Pancreas (tissue), 10 donors: ENCODE data around the gene FAM9C. TPM values are rescaled to one million over a fixed set of nuclear protein-coding genes. Genes with fewer than 3 reads are reported as not detected.

Experiments
- ATAC-seq, 4 donors: fragments of 200-7000 bp; cut with Tn5 transposase; one replicate each; pipeline versions ENCODE4 v1.8.0 to v1.9.1; 2020; ENCODE audit warnings: mild to moderate bottlenecking in 4 of 4, moderate library complexity in 4 of 4
- DNase-seq, 6 donors: peaks; one replicate each; pipeline ENCODE4 v3.0.0-alpha.2; 2020
- FAIRE-seq: peaks from 2 replicates; lab custom pipeline; 2012; peaks lifted over from hg19 to GRCh38; lab: Jason Lieb, UNC
- H3K27ac ChIP-seq, 4 donors: fragments of 200-600 bp; sonication (generic); 1 replicate in 3 of 4; 2 replicates in 1 of 4; pipeline versions ENCODE4 v1.5.0 to v1.8.0; 2020
- H3K27me3 ChIP-seq, 4 donors: fragments of 200-600 bp; one replicate each; pipeline ENCODE4 v1.8.0; 2021
- H3K36me3 ChIP-seq, 3 donors: fragments of 200-600 bp; sonication (generic) in 1 of 3; one replicate each; pipeline versions ENCODE4 v1.5.0 to v1.8.0; 2020 to 2021
- H3K4me1 ChIP-seq, 3 donors: fragments of 200-600 bp; one replicate each; pipeline ENCODE4 v1.8.0; 2021
- H3K4me3 ChIP-seq, 4 donors: fragments of 200-600 bp; sonication (generic) in 2 of 4; one replicate each; pipeline versions ENCODE4 v1.5.0 to v1.8.0; 2020 to 2021
- H3K9me3 ChIP-seq, 4 donors: fragments of 200-600 bp; one replicate each; pipeline ENCODE4 v1.8.0; 2021
- CTCF ChIP-seq, 4 donors: fragments of 200-600 bp; sonication (generic) in 3 of 4; IDR thresholded peaks; one replicate each; pipeline versions ENCODE4 v1.5.0 to v1.8.0; 2021; ENCODE audit warnings: antibody characterized with exemption in 4 of 4
- WGBS, 2 donors: extraction: QIAGEN DNeasy Blood & Tissue Kit; methylation state at CpG; one replicate each; pipeline ENCODE4 v1.1.7; 2013; 5-methylcytosine and 5-hydroxymethylcytosine counted together
- intact Hi-C, 3 donors: fragments of 100-400 bp; cut with DNase I; formaldehyde crosslinking; loops; one replicate each; pipeline versions ENCODE4 v1.11.1 to v1.14.2; 2022
- polyA plus RNA-seq, 2 donors: library from polyadenylated mRNA; stranded (reverse); fragments of 200-250 nt; gene quantifications; one replicate each; pipeline ENCODE4 v1.2.3, GENCODE V29; 2013
- total RNA-seq, 6 donors: library from RNA; stranded (reverse); fragmentation: NEBNext Ultra II Directional in 4 of 6; extraction: Animal tissue kit (Norgen Biotek cat#: 25700) in 4 of 6; gene quantifications; one replicate each; pipeline versions ENCODE4 v1.2.1 to v1.2.4, GENCODE V29; 2021 to 2023
- donor health status: healthy with polysubstance abuse.
- donor health status: DM: no; HTN: no; CAD: no; lungs with moderate emphysema.
- donor health status: DM: no; HTN: no; CAD: no.
- donor health status: control.
- donor health status: control.
- donor health status: Bipolar disorder and iron deficiency.
- donor health status: DM: yes; HTN: yes; CAD: no.
- donor health status: DM: no; HTN: no; CAD: no.
- donor health status: DM: no; HTN: no; CAD: no.
- donor health status: DM: yes; HTN: yes; CAD: no.

Gene FAM9C
- total and polyA plus RNA-seq, 8 donors, result not detected

GRCh38 chrX:12991575-12991974, 52.8 kb downstream of the FAM9C start:
- FAIRE-seq (no peak), ATAC-seq (no peak), DNase-seq (no peak)
- TF ChIP-seq CTCF (IDR thresholded peaks at IDR 0.05), result no peak
- H3K4me1 ChIP-seq, result peaks cover 24 to 41% (median 35%) of the 10 kb centered on the region in 3 donors
- H3K36me3 ChIP-seq, result no peaks in the 10 kb centered on the region
- H3K27me3 ChIP-seq, result no peaks in the 10 kb centered on the region
- intact Hi-C loops, result no loop called here
- 77 to 91% methylated on average over 3 of the region's 3 CpGs for WGBS, 2 donors
- H3K27ac ChIP-seq, result no peak overlapping the region
- no peaks in the 10 kb centered on the region for H3K9me3 ChIP-seq
- no peak overlapping the region for H3K4me3 ChIP-seq

- Histone ChIP-seq H3K4me1 (peaks cover 18 to 43% (median 25%) of the 10 kb centered on the region in 3 donors), H3K4me3 (no peak overlapping the region), H3K27ac (peak overlapping the region in 3 of 4 donors; percentile 35 to 73 (median 57)), H3K9me3 (no peaks in the 10 kb centered on the region), H3K36me3 (no peaks in the 10 kb centered on the region), H3K27me3 (no peaks in the 10 kb centered on the region)
- TF ChIP-seq CTCF (IDR thresholded peaks at IDR 0.05), result no peak
- 47 to 68% methylated on average over 3 of the region's 3 CpGs for WGBS, 2 donors
- DNase-seq (no peak), ATAC-seq (no peak), FAIRE-seq (no peak)
- intact Hi-C loops, result loop anchor here in 1 of 3 donors (10.0 kb wide), 1 partner anchor 135 kb away; no protein-coding TSS in a partner anchor
These were observed 55.0 kb downstream of the FAM9C start for GRCh38 chrX:12989461-12989860.

- no peak for TF ChIP-seq CTCF (IDR thresholded peaks at IDR 0.05)
- Histone ChIP-seq H3K27me3 (no peaks in the 10 kb centered on the region), H3K4me1 (peaks cover 12 to 36% (median 22%) of the 10 kb centered on the region in 3 donors), H3K4me3 (no peak overlapping the region), H3K27ac (peak overlapping the region in 3 of 4 donors; percentile 35 to 73 (median 60)), H3K36me3 (no peaks in the 10 kb centered on the region), H3K9me3 (no peaks in the 10 kb centered on the region)
- ATAC-seq, result peak; percentile 88 to 97 (median 92)
- DNase-seq, result peak in 3 of 6 donors; percentile 73 to 80 (median 75)
- intact Hi-C loops, result loop anchor here in 1 of 3 donors (10.0 kb wide), 1 partner anchor 136 kb away; no protein-coding TSS in a partner anchor
- 6 to 18% methylated on average over 7 of the region's 7 CpGs for WGBS, 2 donors
- no peak for FAIRE-seq
These were observed 55.6 kb downstream of the FAM9C start for GRCh38 chrX:12988797-12989196.

GRCh38 chrX:12987900-12988594, 56.4 kb downstream of the FAM9C start:
- WGBS, 2 donors, result 27 to 49% methylated on average over 8 of the region's 8 CpGs
- no peak for FAIRE-seq
- H3K9me3 ChIP-seq, result no peaks in the 10 kb centered on the region
- no peak for TF ChIP-seq CTCF (IDR thresholded peaks at IDR 0.05)
- intact Hi-C loops, result loop anchor here in 1 of 3 donors (10.0 kb wide), 1 partner anchor 137 kb away; no protein-coding TSS in a partner anchor
- no peaks in the 10 kb centered on the region for H3K27me3 ChIP-seq
- peaks cover 10 to 33% (median 22%) of the 10 kb centered on the region in 3 donors for H3K4me1 ChIP-seq
- ATAC-seq, result peak in 2 of 4 donors; percentile 8 to 37
- H3K4me3 ChIP-seq, result no peak overlapping the region
- H3K27ac ChIP-seq, result peak overlapping the region in 3 of 4 donors; percentile 9 to 60 (median 40)
- DNase-seq, result no peak
- H3K36me3 ChIP-seq, result no peaks in the 10 kb centered on the region

GRCh38 chrX:12987340-12987739, 57.1 kb downstream of the FAM9C start:
- DNase-seq, result no peak

More at GRCh38 chrX:12987340-12987739, 57.1 kb downstream of the FAM9C start:
- H3K27me3 ChIP-seq, result no peaks in the 10 kb centered on the region
- TF ChIP-seq CTCF (IDR thresholded peaks at IDR 0.05), result no peak
- peaks cover 10 to 32% (median 15%) of the 10 kb centered on the region in 3 donors for H3K4me1 ChIP-seq
- no peak for ATAC-seq
- H3K4me3 ChIP-seq, result no peak overlapping the region
- no peaks in the 10 kb centered on the region for H3K36me3 ChIP-seq
- peak overlapping the region in 1 of 4 donors; percentile 60 for H3K27ac ChIP-seq
- H3K9me3 ChIP-seq, result no peaks in the 10 kb centered on the region
- 78 to 81% methylated on average over 6 of the region's 6 CpGs for WGBS, 2 donors
- intact Hi-C loops, result loop anchor here in 1 of 3 donors (10.0 kb wide), 1 partner anchor 137 kb away; no protein-coding TSS in a partner anchor
- FAIRE-seq, result no peak
